Measurements from ENCODE around the gene CFAP97D2.

CFAP97D2 gene

DNA sequence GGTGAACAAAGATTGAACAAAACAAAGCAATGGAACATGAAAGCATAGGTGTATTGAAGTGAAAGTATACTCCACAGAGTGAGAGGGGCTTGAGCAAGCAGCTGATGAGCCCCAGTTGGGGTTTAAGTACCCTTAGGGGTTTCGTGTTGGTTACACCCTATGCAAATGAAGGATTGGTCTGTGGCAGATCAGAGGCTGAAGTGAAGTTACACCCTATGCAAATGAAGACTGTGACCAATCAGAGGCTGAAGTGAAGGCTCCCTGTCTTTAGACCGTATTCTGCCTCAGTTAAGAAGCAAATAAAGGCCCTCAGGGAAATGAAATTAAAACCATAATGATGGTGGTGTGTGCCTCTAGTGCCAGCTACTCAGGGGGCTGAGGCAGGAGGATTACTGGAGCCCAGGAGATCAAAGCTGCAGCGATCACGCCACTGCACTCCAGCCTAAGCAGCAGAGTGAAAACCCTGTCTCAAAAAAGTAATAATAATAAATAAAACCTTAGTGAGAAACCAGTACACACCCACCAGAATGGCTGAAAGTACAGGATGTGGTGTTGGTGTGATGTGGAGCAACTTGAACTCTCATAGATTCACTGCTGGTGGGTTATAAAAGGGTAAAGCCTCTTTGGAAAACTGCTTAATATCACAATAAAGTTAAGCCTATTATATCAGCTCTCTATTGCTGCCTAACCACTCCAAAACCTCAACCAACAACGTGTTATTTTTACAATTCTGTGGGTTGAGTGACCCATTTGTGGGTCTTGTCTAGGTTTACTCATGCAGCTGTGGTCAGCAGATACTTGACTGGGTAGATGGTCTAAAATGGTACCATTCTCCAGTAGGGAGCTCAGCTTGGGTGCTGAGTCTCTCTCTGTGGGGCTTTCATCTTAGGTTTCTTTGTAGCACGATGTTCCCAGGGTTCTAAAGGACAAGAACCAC lies 89.6 kb downstream of the CFAP97D2 start:
- no peak for DNase-seq (ENCODE audit: low read depth in 3 of 3)

DNA sequence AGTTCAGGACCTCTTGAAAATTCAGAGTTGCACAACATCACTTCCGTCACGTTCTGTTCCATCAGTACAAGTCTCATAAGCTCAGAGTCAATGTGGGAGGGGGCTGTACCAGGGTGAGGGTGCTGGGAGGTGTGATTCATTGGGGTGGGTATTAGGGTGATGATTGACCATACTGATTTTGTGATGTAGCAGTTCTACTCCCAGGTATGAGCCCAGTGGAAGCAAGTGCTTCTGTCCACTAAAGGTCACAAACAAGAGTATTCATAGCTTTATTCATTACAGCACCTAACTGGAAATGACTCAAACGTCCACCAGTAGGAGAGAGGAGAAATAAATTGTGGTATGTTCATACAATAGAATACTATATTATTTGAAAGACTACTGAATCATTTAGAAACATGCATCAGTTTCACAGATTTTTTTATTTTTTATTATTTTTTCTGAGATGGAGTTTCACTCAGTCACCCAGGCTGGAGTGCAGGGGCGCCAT lies 90.3 kb downstream of the CFAP97D2 start:
- no peak for DNase-seq (ENCODE audit: low read depth in 3 of 3)

Measured in stimulated activated CD4-positive, alpha-beta T cell treated with anti-CD3 and anti-CD28 coated beads, TNF-alpha, amount 100 ng/mL, for 24 hours (primary cell).